Measurements from ENCODE around the gene PSMD14.

- TF ChIP-seq ZC3H13 (CRISPR knock-in tag; IDR thresholded peaks at IDR 0.05) (no peak), SP2 (CRISPR knock-in tag; IDR thresholded peaks at IDR 0.05) (no peak), REST (IDR thresholded peaks at IDR 0.05; ENCODE audit: borderline replicate concordance in 1 of 2, low read depth in 1 of 2, low read length in 2 of 2) (no peak)
Observed at GRCh38 chr2:161303535-161304050, 4.6 kb upstream of the PSMD14 start.

All from HepG2 (cell line).